ENCODE data around the gene DIPK1A. TPM values are rescaled to one million over a fixed set of nuclear protein-coding genes. Genes with fewer than 3 reads are reported as not detected.

Gene DIPK1A
- total and polyA plus RNA-seq, 11 donors = 2.8 to 11.6 (median 6.2) TPM

DNA sequence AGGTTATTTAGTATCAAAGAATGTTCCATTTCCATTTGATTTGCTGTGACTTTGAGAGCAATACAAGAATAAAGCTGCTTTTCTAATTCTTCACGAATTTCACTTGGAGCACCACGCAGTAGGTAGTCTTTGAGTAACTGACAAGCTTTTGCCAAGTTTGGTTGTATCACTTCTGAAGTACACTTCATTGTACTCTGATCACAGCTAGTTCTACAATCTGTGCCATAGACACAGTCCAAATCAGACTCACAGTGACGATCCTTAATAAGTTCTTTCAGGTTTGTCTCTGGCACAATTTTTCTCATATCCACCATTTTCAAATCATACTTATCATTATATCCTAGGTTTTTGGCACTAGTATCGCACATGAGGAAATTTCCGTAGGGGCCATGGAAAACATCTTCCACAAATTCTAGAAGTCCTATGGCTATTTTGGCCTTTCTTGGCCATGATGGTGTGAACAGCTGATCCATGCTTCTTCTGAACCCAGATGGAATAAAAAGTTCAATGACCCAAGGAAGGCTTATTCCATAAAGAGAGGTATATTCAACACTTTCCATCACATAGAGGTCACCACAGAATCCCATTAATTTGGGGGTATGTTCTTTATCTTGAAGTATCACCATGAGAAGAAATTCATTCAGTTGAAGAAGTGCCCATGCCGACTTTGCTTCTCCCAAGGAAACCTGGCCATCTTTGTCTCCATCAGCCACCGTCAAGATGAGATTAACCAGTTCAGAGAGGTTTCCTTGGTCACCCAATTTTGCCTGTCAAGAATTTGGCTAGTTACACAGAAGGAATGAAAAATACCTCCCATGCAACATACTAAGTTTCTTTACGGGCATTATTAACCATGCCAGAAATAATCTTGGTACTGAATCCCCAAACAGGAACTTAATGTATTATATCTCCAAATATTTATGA is 117.6 kb downstream of the DIPK1A start:
- intact Hi-C loops (cut with DNase I) = no loop called here
- Histone ChIP-seq H3K27me3 (no peaks in the 10 kb centered on the region), H3K27ac (no peak overlapping the region), H3K4me3 (no peak overlapping the region), H3K9me3 (no peaks in the 10 kb centered on the region), H3K36me3 (peaks cover 0 to 72% (median 59%) of the 10 kb centered on the region in 9 donors), H3K4me1 (peaks cover 0 to 17% (median 9%) of the 10 kb centered on the region in 12 donors)
- 81 to 90% (median 89%) methylated on average over 8 of the region's 8 CpGs for WGBS, 4 donors
- DNase-seq (no peak), ATAC-seq (peak in 1 of 4 donors; percentile 16)
- no peak for TF ChIP-seq CTCF (IDR thresholded peaks at IDR 0.05)
- no peak for TF ChIP-seq POLR2A (IDR thresholded peaks at IDR 0.05)

DNA sequence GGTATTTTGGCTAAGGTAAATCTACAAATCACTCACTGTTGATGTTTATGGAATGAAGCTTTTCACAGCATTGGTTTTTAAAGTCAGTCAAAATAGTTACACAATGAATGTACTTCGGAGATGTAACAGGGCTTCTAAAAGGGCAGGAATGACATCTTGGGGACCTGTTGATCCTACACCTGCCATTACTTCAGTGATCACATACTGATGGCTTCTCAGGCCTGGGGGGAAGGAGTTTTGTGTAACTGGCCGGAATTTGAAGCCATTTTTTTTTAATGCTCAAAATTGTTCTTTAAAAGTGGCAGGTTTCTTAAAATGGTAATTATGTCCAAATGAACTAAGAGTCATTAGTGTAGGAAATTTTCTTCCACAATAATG is 118.2 kb downstream of the DIPK1A start:
- WGBS, 4 donors = 33 to 50% (median 47%) methylated on average over 2 of the region's 2 CpGs
- no peak for DNase-seq
- H3K36me3 ChIP-seq = peaks cover 0 to 75% (median 66%) of the 10 kb centered on the region in 9 donors

GRCh38 chr1:92842082-92843045 is 118.9 kb downstream of the DIPK1A start:
- H3K4me3 ChIP-seq = no peak overlapping the region
- no peaks in the 10 kb centered on the region for H3K9me3 ChIP-seq
- H3K4me1 ChIP-seq = peaks cover 0 to 30% (median 17%) of the 10 kb centered on the region in 12 donors
- DNase-seq (no peak), ATAC-seq (no peak)
- 87 to 91% (median 88%) methylated on average over 4 of the region's 4 CpGs for WGBS, 4 donors
- TF ChIP-seq CTCF (IDR thresholded peaks at IDR 0.05) = no peak
- TF ChIP-seq POLR2A (IDR thresholded peaks at IDR 0.05) = no peak
- intact Hi-C loops (cut with DNase I) = no loop called here
- no peak overlapping the region for H3K27ac ChIP-seq
- H3K27me3 ChIP-seq = no peaks in the 10 kb centered on the region
- peaks cover 0 to 81% (median 72%) of the 10 kb centered on the region in 9 donors for H3K36me3 ChIP-seq

More for the DNA sequence above, 118.2 kb downstream of the DIPK1A start:
- TF ChIP-seq CTCF (IDR thresholded peaks at IDR 0.05) (no peak), POLR2A (IDR thresholded peaks at IDR 0.05) (no peak)
- ATAC-seq = no peak
- intact Hi-C loops (cut with DNase I) = no loop called here
- Histone ChIP-seq H3K27me3 (no peaks in the 10 kb centered on the region), H3K4me1 (peaks cover 0 to 23% (median 12%) of the 10 kb centered on the region in 12 donors), H3K9me3 (no peaks in the 10 kb centered on the region), H3K4me3 (no peak overlapping the region), H3K27ac (no peak overlapping the region)
